SK-N-SH (cell line): Measurements from ENCODE around the gene AP2A1. TPM values are rescaled to one million over a fixed set of nuclear protein-coding genes. Genes with fewer than 3 reads are reported as not detected.

Experiments used
- CTCF ChIA-PET: fragments of 300-600, 350-600 bp; formaldehyde crosslinking; extraction: SDS; loops from one replicate; lab custom pipeline; 2021; lab: Yijun Ruan, JAX
- POLR2A ChIA-PET: fragments of 350-600 bp; sonication (Branson Sonifier 250); formaldehyde crosslinking; extraction: SDS; loops from one replicate; lab custom pipeline; 2020; ENCODE audit warnings: antibody characterized with exemption, inconsistent platforms; lab: Yijun Ruan, JAX
- DNase-seq: peaks from one replicate; pipeline ENCODE4 v3.0.0; 2012
- H2AFZ ChIP-seq: fragments of 200-600 bp; sonication (generic); 2 replicates; pipeline ENCODE4 v1.8.1; 2016; ENCODE audit warnings: antibody characterized with exemption, mild to moderate bottlenecking, low read depth
- H3F3A ChIP-seq: fragments of 200-600 bp; sonication (generic); replicated peaks from 2 replicates; pipeline ENCODE3; 2016; ENCODE audit warnings: antibody characterized with exemption, mild to moderate bottlenecking; ENCODE audit not compliant: insufficient read depth
- H3K27ac ChIP-seq, 2 experiments: fragments of 200-500 bp in 1 of 2; fragments of 200-600 bp in 1 of 2; sonication (Bioruptor generic) in 1 of 2; sonication (generic), shearing (Covaris generic) in 1 of 2; 2 replicates each; pipeline versions ENCODE4 v1.5.1 to v1.6.1; 2014 to 2016; ENCODE audit warnings: low read depth in 2 of 2, inconsistent platforms in 1 of 2, low read length in 1 of 2, mild to moderate bottlenecking in 1 of 2, mixed read lengths in 1 of 2
- H3K27me3 ChIP-seq: fragments of 200-600 bp; sonication (generic), shearing (Covaris generic); 2 replicates; pipeline ENCODE4 v1.6.1; 2016; ENCODE audit warnings: mixed run types; ENCODE audit not compliant: insufficient read depth
- H3K36me3 ChIP-seq, 2 experiments: fragments of 200-500 bp in 1 of 2; fragments of 200-600 bp in 1 of 2; sonication (Bioruptor generic) in 1 of 2; sonication (generic) in 1 of 2; replicated peaks in 1 of 2; 2 replicates each; pipeline versions ENCODE3 to v1.5.1; 2014 to 2016; ENCODE audit warnings: low read length in 1 of 2, mild to moderate bottlenecking in 1 of 2; ENCODE audit not compliant: insufficient read depth in 2 of 2, control insufficient read depth in 1 of 2
- H3K4me1 ChIP-seq, 2 experiments: fragments of 200-500 bp in 1 of 2; fragments of 200-600 bp in 1 of 2; sonication (Bioruptor generic) in 1 of 2; sonication (generic), shearing (Covaris generic) in 1 of 2; 2 replicates each; pipeline versions ENCODE4 v1.5.1 to v1.6.1; 2014 to 2016; ENCODE audit warnings: low read depth in 1 of 2, low read length in 1 of 2, mixed run types in 1 of 2; ENCODE audit not compliant: insufficient read depth in 2 of 2, control insufficient read depth in 1 of 2
- H3K4me2 ChIP-seq: fragments of 200-600 bp; sonication (generic), shearing (Covaris generic); 2 replicates; pipeline ENCODE4 v1.6.1; 2017; ENCODE audit warnings: mixed run types
- H3K4me3 ChIP-seq, 2 experiments: fragments of 200-500 bp in 1 of 2; fragments of 200-600 bp in 1 of 2; sonication (Bioruptor generic) in 1 of 2; sonication (generic), shearing (Covaris generic) in 1 of 2; 2 replicates each; pipeline versions ENCODE4 v1.5.1 to v1.8.1; 2014 to 2016; ENCODE audit warnings: low read depth in 2 of 2, inconsistent platforms in 1 of 2, low read length in 1 of 2, mild to moderate bottlenecking in 1 of 2, mixed read lengths in 1 of 2, moderate library complexity in 1 of 2
- H3K79me2 ChIP-seq: fragments of 200-600 bp; sonication (generic); 2 replicates; pipeline ENCODE4 v1.8.1; 2017; ENCODE audit warnings: mild to moderate bottlenecking; ENCODE audit not compliant: insufficient read depth
- H3K9ac ChIP-seq: fragments of 200-600 bp; sonication (generic); 2 replicates; pipeline ENCODE4 v1.6.1; 2017; ENCODE audit warnings: mixed run types
- H3K9me2 ChIP-seq: fragments of 200-600 bp; sonication (generic); 2 replicates; pipeline ENCODE4 v1.6.1; 2017; ENCODE audit warnings: mixed run types
- H3K9me3 ChIP-seq: fragments of 200-600 bp; sonication (generic); 2 replicates; pipeline ENCODE4 v1.6.1; 2017; ENCODE audit warnings: mixed run types, mild to moderate bottlenecking, moderate library complexity
- H4K20me1 ChIP-seq: fragments of 200-600 bp; sonication (generic); 2 replicates; pipeline ENCODE4 v1.6.1; 2017; ENCODE audit warnings: mild to moderate bottlenecking, mixed run types; ENCODE audit not compliant: insufficient read depth
- ELF1 ChIP-seq: IDR thresholded peaks from 2 replicates; pipeline ENCODE4 v1.4.0; 2012
- FOSL2 ChIP-seq: IDR thresholded peaks from 2 replicates; pipeline ENCODE4 v1.4.0; 2012; ENCODE audit warnings: low read depth, mild to moderate bottlenecking, moderate library complexity, borderline replicate concordance
- FOXJ3 ChIP-seq: sonication (generic); formaldehyde crosslinking; IDR thresholded peaks from 2 replicates; pipeline ENCODE4 v1.5.1; 2020; ENCODE audit warnings: mild to moderate bottlenecking, missing genetic modification reagents
- GABPA ChIP-seq: IDR thresholded peaks from 2 replicates; pipeline ENCODE4 v1.4.0; 2012; ENCODE audit warnings: low read depth, mild to moderate bottlenecking
- NFIC ChIP-seq: IDR thresholded peaks from 2 replicates; pipeline ENCODE4 v1.4.0; 2012; ENCODE audit warnings: borderline replicate concordance
- NRF1 ChIP-seq: IDR thresholded peaks from 2 replicates; pipeline ENCODE4 v1.6.1; 2012; ENCODE audit warnings: low read depth, mild to moderate bottlenecking, low read length
- RCOR1 ChIP-seq: fragments of 150-350 bp; IDR thresholded peaks from 2 replicates; pipeline ENCODE4 v1.6.1; 2017; ENCODE audit warnings: antibody characterized with exemption, low read length
- RFX5 ChIP-seq: IDR thresholded peaks from 2 replicates; pipeline ENCODE4 v1.6.1; 2012; ENCODE audit warnings: mild to moderate bottlenecking, improper control_type of control experiment, low read length
- RXRA ChIP-seq: IDR thresholded peaks from 2 replicates; pipeline ENCODE4 v1.4.0; 2012; ENCODE audit warnings: low read depth, mild to moderate bottlenecking, borderline replicate concordance
- SMC3 ChIP-seq: IDR thresholded peaks from 2 replicates; pipeline ENCODE4 v1.6.1; 2012; ENCODE audit warnings: low read depth, low read length, improper control_type of control experiment
- TAF1 ChIP-seq: IDR thresholded peaks from 2 replicates; pipeline ENCODE4 v1.6.1; 2012; ENCODE audit warnings: low read depth, mild to moderate bottlenecking, low read length, moderate library complexity, borderline replicate concordance
- TCF12 ChIP-seq: IDR thresholded peaks from 2 replicates; pipeline ENCODE4 v1.4.0; 2012
- WGBS: methylation state at CpG from one replicate; pipeline ENCODE4 v1.1.6; 2017; ENCODE audit warnings: low lambda C conversion rate; 5-methylcytosine and 5-hydroxymethylcytosine counted together
- polyA plus RNA-seq, 3 experiments: library from polyadenylated mRNA; depleted of rRNA; stranded (reverse); fragments of >200 nt; gene quantifications; 2 replicates each; pipeline ENCODE4 v1.2.3, GENCODE V29; 2012
- TF ChIP-seq, protein P1 (sequence below): fragments of 150-350 bp; IDR thresholded peaks from 2 replicates; pipeline ENCODE4 v1.6.1; 2016; ENCODE audit warnings: mild to moderate bottlenecking, low read depth, low read length
- TF ChIP-seq, protein P2 (sequence below): fragments of 200-600 bp; sonication (generic); IDR thresholded peaks from 2 replicates; pipeline ENCODE4 v1.6.1; 2017; ENCODE audit warnings: antibody characterized with exemption, mild to moderate bottlenecking, moderate library complexity
- TF ChIP-seq, protein P3 (sequence below): IDR thresholded peaks from 2 replicates; pipeline ENCODE4 v1.4.0; 2012; ENCODE audit warnings: low read depth, borderline replicate concordance
- TF ChIP-seq, protein P4 (sequence below): IDR thresholded peaks from 2 replicates; pipeline ENCODE4 v1.6.1; 2012; ENCODE audit warnings: mild to moderate bottlenecking, low read depth, low read length, moderate library complexity
- TF ChIP-seq, protein P5 (sequence below): IDR thresholded peaks from 2 replicates; pipeline ENCODE4 v1.4.0; 2012; ENCODE audit warnings: low read depth, borderline replicate concordance

AP2A1 gene
- polyA plus RNA-seq, 1 of the 3 experiments (the other 2 are of a cell fraction), result 74.8 TPM

DNA sequence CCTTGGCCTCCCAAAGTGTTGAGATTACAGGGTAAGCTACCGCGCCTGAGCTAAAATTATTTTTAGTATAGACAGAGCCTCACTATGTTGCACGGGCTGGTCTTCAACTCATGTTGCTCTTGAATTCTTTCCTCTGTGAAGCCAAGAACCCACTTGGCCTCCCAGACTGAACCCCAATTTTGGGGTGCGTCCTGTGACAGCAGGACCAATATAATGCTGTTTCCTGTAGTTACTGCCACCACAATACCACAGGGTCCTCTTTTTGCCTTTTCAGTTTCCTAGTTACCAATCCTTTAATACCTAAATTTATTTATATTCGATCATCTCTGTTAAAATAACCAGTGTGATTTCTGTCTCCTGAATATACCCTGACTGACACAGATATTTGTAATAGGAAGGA lies 36.6 kb upstream of the AP2A1 start:
- 63% methylated on average over 5 of the region's 5 CpGs for WGBS
- TF ChIP-seq FOSL2, result no peak
- TF ChIP-seq RFX5, result no peak
- TF ChIP-seq NFIC, result no peak
- TF ChIP-seq, protein P1, sequence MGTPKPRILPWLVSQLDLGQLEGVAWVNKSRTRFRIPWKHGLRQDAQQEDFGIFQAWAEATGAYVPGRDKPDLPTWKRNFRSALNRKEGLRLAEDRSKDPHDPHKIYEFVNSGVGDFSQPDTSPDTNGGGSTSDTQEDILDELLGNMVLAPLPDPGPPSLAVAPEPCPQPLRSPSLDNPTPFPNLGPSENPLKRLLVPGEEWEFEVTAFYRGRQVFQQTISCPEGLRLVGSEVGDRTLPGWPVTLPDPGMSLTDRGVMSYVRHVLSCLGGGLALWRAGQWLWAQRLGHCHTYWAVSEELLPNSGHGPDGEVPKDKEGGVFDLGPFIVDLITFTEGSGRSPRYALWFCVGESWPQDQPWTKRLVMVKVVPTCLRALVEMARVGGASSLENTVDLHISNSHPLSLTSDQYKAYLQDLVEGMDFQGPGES, result no peak
- no peak for TF ChIP-seq NRF1
- TF ChIP-seq, protein P2, sequence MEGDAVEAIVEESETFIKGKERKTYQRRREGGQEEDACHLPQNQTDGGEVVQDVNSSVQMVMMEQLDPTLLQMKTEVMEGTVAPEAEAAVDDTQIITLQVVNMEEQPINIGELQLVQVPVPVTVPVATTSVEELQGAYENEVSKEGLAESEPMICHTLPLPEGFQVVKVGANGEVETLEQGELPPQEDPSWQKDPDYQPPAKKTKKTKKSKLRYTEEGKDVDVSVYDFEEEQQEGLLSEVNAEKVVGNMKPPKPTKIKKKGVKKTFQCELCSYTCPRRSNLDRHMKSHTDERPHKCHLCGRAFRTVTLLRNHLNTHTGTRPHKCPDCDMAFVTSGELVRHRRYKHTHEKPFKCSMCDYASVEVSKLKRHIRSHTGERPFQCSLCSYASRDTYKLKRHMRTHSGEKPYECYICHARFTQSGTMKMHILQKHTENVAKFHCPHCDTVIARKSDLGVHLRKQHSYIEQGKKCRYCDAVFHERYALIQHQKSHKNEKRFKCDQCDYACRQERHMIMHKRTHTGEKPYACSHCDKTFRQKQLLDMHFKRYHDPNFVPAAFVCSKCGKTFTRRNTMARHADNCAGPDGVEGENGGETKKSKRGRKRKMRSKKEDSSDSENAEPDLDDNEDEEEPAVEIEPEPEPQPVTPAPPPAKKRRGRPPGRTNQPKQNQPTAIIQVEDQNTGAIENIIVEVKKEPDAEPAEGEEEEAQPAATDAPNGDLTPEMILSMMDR, result no peak
- TF ChIP-seq ELF1, result no peak
- TF ChIP-seq RCOR1, result no peak
- TF ChIP-seq, protein P3, sequence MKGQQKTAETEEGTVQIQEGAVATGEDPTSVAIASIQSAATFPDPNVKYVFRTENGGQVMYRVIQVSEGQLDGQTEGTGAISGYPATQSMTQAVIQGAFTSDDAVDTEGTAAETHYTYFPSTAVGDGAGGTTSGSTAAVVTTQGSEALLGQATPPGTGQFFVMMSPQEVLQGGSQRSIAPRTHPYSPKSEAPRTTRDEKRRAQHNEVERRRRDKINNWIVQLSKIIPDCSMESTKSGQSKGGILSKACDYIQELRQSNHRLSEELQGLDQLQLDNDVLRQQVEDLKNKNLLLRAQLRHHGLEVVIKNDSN, result no peak
- TF ChIP-seq TAF1, result no peak
- TF ChIP-seq RXRA, result no peak
- TF ChIP-seq SMC3, result no peak
- TF ChIP-seq, protein P4, sequence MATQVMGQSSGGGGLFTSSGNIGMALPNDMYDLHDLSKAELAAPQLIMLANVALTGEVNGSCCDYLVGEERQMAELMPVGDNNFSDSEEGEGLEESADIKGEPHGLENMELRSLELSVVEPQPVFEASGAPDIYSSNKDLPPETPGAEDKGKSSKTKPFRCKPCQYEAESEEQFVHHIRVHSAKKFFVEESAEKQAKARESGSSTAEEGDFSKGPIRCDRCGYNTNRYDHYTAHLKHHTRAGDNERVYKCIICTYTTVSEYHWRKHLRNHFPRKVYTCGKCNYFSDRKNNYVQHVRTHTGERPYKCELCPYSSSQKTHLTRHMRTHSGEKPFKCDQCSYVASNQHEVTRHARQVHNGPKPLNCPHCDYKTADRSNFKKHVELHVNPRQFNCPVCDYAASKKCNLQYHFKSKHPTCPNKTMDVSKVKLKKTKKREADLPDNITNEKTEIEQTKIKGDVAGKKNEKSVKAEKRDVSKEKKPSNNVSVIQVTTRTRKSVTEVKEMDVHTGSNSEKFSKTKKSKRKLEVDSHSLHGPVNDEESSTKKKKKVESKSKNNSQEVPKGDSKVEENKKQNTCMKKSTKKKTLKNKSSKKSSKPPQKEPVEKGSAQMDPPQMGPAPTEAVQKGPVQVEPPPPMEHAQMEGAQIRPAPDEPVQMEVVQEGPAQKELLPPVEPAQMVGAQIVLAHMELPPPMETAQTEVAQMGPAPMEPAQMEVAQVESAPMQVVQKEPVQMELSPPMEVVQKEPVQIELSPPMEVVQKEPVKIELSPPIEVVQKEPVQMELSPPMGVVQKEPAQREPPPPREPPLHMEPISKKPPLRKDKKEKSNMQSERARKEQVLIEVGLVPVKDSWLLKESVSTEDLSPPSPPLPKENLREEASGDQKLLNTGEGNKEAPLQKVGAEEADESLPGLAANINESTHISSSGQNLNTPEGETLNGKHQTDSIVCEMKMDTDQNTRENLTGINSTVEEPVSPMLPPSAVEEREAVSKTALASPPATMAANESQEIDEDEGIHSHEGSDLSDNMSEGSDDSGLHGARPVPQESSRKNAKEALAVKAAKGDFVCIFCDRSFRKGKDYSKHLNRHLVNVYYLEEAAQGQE, result no peak
- no peak for TF ChIP-seq TCF12
- TF ChIP-seq, protein P5, sequence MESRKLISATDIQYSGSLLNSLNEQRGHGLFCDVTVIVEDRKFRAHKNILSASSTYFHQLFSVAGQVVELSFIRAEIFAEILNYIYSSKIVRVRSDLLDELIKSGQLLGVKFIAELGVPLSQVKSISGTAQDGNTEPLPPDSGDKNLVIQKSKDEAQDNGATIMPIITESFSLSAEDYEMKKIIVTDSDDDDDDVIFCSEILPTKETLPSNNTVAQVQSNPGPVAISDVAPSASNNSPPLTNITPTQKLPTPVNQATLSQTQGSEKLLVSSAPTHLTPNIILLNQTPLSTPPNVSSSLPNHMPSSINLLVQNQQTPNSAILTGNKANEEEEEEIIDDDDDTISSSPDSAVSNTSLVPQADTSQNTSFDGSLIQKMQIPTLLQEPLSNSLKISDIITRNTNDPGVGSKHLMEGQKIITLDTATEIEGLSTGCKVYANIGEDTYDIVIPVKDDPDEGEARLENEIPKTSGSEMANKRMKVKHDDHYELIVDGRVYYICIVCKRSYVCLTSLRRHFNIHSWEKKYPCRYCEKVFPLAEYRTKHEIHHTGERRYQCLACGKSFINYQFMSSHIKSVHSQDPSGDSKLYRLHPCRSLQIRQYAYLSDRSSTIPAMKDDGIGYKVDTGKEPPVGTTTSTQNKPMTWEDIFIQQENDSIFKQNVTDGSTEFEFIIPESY, result no peak
- TF ChIP-seq GABPA, result no peak
- no peak for TF ChIP-seq FOXJ3 (CRISPR knock-in tag)
- CTCF ChIA-PET, result no interaction called here

More for the DNA sequence above, 36.6 kb upstream of the AP2A1 start:
- Histone ChIP-seq H3K4me2 (no peak overlapping the region), H3K9me3 (no peaks in the 10 kb centered on the region), H3K4me3 (no peak overlapping the region), H3F3A (no peaks in the 10 kb centered on the region), H3K27ac (no peak overlapping the region), H2AFZ (no peak overlapping the region), H3K36me3 (no peaks in the 10 kb centered on the region), H4K20me1 (no peaks in the 10 kb centered on the region), H3K4me1 (no peaks in the 10 kb centered on the region), H3K27me3 (no peaks in the 10 kb centered on the region), H3K79me2 (no peaks in the 10 kb centered on the region), H3K9ac (no peak overlapping the region), H3K9me2 (no peaks in the 10 kb centered on the region)
- DNase-seq, result no peak
- POLR2A ChIA-PET, result no interaction called here
